Left ventricle myocardium inferior (tissue), 1 donor: ENCODE measurements around the gene PARD3. TPM values are rescaled to one million over a fixed set of nuclear protein-coding genes. Genes with fewer than 3 reads are reported as not detected.

Source experiments
- DNase-seq: peaks from one replicate; pipeline ENCODE4 v3.0.0-alpha.2; 2020
- H3K27ac ChIP-seq: fragments of 200-600 bp; replicated peaks from 2 replicates; pipeline ENCODE4 v1.8.0; 2021
- H3K27me3 ChIP-seq: fragments of 200-600 bp; 2 replicates; pipeline ENCODE4 v1.8.0; 2021; ENCODE audit warnings: low read depth
- H3K36me3 ChIP-seq: fragments of 200-600 bp; 2 replicates; pipeline ENCODE4 v1.8.0; 2021
- H3K4me1 ChIP-seq: fragments of 200-600 bp; 2 replicates; pipeline ENCODE4 v1.8.0; 2021
- H3K4me3 ChIP-seq: fragments of 200-600 bp; 2 replicates; pipeline ENCODE4 v1.8.0; 2021; ENCODE audit warnings: mild to moderate bottlenecking, moderate library complexity
- H3K9me3 ChIP-seq: fragments of 200-600 bp; replicated peaks from 2 replicates; pipeline ENCODE4 v1.8.0; 2021
- CTCF ChIP-seq: fragments of 200-600 bp; IDR thresholded peaks from 2 replicates; pipeline ENCODE4 v1.8.0; 2021; ENCODE audit warnings: antibody characterized with exemption, mild to moderate bottlenecking, borderline replicate concordance
- intact Hi-C: fragments of 100-400 bp; cut with micrococcal nuclease; formaldehyde crosslinking; loops from one replicate; pipeline ENCODE4 v1.11.0; 2022
- total RNA-seq: library from RNA; stranded (reverse); fragmentation: NEBNext Ultra II Directional; extraction: Animal tissue kit (Norgen Biotek cat#: 25700); gene quantifications from one replicate; pipeline ENCODE4 v1.2.1, GENCODE V29; 2021
- donor health status: DM: no; HTN: yes; CAD: no; lungs with severe emphysema.

PARD3 gene
- total RNA-seq, 1 donor from 2014 or later = 29.6 TPM

- TF ChIP-seq CTCF = no peak
- H3K4me3 ChIP-seq = no peak overlapping the region
- peaks cover 65% of the 10 kb centered on the region for H3K4me1 ChIP-seq
- no peak for DNase-seq
- no peaks in the 10 kb centered on the region for H3K36me3 ChIP-seq
- intact Hi-C loops = loop anchor here (10.0 kb wide), 1 partner anchor 95 kb away; the partner anchor contains the start of gene PARD3
- no peaks in the 10 kb centered on the region for H3K27me3 ChIP-seq
- peak overlapping the region; percentile 9 for H3K27ac ChIP-seq
- H3K9me3 ChIP-seq = no peaks in the 10 kb centered on the region
These were observed 95.3 kb downstream of the PARD3 start for GRCh38 chr10:34719746-34720145.

DNA sequence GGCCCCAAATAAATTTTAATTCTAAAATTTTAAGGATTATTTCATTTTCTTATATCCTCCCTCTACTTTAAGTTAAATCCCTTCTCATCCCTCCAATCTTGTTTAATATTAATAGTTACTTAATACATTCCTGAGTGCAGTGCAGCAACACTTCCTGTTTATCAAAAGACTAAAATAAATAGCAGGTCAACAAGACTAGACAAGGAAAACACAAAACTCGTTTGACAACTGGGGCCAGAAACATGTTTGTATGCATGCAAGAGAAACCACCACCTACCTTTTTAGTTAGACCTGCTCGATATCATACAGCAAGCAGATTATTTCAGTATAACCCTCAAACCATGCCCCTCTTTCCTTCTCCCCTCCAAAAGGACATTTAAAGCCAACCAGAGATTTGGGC lies 95.8 kb downstream of the PARD3 start:
- TF ChIP-seq CTCF = no peak
- Histone ChIP-seq H3K4me3 (no peak overlapping the region), H3K27me3 (no peaks in the 10 kb centered on the region), H3K36me3 (no peaks in the 10 kb centered on the region), H3K9me3 (no peaks in the 10 kb centered on the region), H3K27ac (peak overlapping the region; percentile 9), H3K4me1 (peaks cover 62% of the 10 kb centered on the region)
- DNase-seq = no peak
- intact Hi-C loops = no loop called here

- intact Hi-C loops = no loop called here
- DNase-seq = no peak
- H3K4me3 ChIP-seq = no peak overlapping the region
- H3K27ac ChIP-seq = peak overlapping the region; percentile 5
- no peaks in the 10 kb centered on the region for H3K36me3 ChIP-seq
- no peaks in the 10 kb centered on the region for H3K9me3 ChIP-seq
- peaks cover 64% of the 10 kb centered on the region for H3K4me1 ChIP-seq
- no peaks in the 10 kb centered on the region for H3K27me3 ChIP-seq
- no peak for TF ChIP-seq CTCF
These were observed 97.7 kb downstream of the PARD3 start for GRCh38 chr10:34717429-34717828.

DNA sequence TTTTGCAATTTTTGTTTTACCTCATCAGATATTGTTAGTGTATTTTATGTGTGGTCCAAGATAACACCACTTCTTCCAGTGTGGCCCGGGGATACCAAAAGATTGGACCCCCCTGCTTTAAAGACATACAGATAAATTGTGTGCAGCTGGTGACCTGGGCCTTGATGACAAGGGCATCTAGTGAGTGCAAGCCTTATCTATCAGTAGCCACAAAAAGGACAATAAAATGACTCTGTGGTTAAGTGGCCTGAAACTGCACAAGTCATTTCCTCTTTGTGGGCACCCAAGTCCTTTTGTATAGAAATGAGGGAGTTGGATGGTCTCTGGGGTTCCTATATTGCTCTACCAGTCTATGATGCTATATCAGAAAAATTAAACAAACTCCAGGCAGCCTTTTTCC lies 98.1 kb downstream of the PARD3 start:
- intact Hi-C loops = no loop called here
- TF ChIP-seq CTCF = no peak
- DNase-seq = no peak
- Histone ChIP-seq H3K27me3 (no peaks in the 10 kb centered on the region), H3K36me3 (no peaks in the 10 kb centered on the region), H3K9me3 (no peaks in the 10 kb centered on the region), H3K27ac (no peak overlapping the region), H3K4me1 (peaks cover 64% of the 10 kb centered on the region), H3K4me3 (no peak overlapping the region)

GRCh38 chr10:34716234-34716633 lies 98.9 kb downstream of the PARD3 start:
- Histone ChIP-seq H3K27ac (no peak overlapping the region), H3K36me3 (no peaks in the 10 kb centered on the region), H3K9me3 (no peaks in the 10 kb centered on the region), H3K4me3 (no peak overlapping the region), H3K4me1 (peaks cover 66% of the 10 kb centered on the region), H3K27me3 (no peaks in the 10 kb centered on the region)
- DNase-seq = no peak
- intact Hi-C loops = no loop called here
- TF ChIP-seq CTCF = no peak
